NAMALWA (cell line): ENCODE measurements around the gene GORASP1.
"Not testable (repeated sequence)": the region's sequence is repeated elsewhere in the genome, so short reads cannot be mapped to it uniquely, and the experiment has no call there.

Source experiments
- DNase-seq: peaks from one replicate; pipeline ENCODE4 v3.0.0-alpha.2; 2015; ENCODE audit warnings: low spot score

GORASP1 gene

DNA sequence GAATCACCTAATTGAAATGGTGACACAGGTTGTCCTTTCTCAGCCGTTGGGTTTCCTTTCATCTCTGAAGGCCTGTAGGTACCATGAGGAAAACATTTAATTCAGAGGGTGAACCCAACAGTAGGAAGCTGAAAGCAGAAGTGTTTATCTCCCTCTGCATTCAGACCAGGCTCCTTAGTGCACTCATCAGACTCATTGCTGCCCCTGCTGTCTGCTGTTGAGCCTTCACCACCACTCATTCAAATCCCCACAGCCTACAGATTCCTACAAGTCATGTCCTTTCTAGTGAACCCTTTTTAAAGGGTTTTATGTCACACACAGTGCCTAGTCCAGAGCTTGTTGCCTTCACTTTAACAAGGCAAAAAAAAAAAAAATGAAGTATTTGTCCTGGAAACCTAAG lies 42.2 kb downstream of the GORASP1 start:
- DNase-seq, result peak; percentile 83

DNA sequence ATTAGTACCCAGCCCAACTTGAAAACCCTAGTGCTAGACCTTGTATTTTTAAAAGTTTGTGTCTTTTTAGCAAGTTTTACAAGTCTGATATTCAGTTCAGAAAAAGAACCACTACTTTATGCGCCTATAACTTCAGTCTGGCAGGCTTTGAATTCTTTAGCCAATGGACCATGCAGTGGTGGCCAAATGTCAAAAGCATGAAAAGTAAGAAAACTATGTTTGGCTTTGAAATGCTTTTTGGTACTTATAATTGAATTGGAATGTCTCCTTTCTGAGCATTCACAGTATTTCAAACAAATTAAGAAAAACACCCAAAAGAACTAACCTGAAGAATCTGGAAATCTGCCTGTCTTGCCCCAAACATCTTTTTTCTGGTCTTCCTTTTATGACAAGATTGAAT lies 42.8 kb downstream of the GORASP1 start:
- DNase-seq, result no peak

DNA sequence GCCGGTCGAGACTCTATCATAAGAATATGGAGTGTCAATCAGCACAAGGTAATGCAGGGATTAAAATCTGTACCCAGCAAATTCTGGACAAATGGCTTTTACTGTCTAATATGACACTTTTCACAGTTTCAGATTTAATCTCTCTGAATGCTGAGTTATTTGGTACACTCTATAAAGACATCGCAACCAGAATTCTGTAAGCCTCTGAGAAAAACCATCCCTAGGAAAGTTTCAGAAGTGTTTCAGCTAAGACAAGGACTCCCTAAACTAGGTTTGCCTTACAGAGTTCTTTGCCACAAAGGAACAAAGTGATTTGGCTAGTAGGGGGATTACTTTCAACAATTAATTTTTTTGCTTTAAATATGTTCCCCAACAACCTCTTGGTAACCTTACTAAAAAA lies 44.3 kb downstream of the GORASP1 start:
- DNase-seq, result no peak

DNA sequence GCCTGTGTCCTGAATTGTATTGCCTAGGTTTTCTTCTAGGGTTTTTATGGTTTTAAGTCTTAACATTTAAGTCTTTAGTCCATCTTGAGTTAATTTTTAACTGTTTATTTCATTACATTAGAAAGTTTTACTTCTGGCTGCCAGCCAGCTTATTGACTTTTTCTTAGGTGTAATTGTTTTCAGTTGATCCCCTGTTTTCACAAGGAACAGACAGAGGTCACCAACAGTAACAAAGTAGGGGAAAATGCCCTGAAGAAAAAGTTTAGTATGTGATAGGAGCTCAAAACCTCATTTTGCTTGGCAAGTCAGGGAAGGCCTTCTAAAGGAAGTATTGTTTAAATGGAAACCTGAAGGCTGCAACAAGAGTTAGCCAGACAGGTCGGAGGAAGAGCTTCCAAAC lies 45.2 kb downstream of the GORASP1 start:
- DNase-seq, result no peak

DNA sequence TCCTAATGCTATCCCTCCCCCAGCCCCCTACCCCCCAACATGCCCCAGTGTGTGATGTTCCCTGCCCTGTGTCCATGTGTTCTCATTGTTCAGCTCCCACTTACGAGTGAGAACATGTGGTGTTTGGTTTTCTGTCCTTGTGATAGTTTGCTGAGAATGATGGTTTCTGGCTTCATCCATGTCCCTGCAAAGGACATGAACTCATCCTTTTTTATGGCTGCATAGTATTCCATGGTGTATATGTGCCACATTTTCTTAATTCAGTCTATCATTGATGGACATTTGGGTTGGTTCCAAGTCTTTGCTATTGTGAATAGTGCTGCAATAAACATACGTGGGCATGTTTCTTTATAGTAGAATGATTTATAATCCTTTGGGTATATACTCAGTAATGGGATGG lies 46.2 kb downstream of the GORASP1 start:
- DNase-seq, result not testable (repeated sequence)

DNA sequence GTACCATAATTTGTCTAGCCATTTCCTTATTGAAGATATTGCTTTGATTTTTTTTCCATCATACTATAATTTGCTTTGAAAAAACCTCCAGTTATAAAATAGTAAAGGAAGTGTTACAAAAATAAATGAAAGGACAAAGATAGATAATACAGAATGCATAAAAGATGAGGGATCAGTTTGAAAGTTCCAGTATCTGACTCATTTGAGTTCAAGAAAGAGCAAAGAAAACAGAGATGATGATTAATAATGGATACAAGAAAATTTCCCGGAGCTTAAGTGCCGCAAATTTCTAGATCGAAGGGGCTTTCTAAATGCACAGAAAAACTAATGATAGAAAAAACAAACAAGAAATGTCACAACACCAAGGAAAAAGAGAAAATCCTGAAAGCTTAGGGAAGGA lies 51.3 kb downstream of the GORASP1 start:
- DNase-seq, result no peak

DNA sequence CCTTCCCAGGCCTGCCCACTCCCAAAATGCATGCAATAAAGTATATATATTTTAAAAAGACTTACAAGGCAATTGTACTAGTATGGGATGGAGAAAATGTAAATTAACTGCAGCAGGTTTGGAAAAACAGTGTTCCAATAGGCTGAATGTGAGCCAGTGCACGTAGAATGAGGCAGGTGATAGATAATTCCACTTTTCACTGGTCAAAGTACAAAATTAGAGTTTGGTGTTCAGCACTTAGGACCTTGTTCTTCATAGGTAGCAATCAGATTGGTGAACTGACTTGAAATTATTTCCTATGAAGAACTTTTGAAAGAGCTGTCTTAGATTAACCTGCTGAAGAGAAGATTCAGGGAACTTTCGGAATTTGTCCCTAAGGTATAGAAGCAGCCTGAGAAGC lies 53.7 kb downstream of the GORASP1 start:
- DNase-seq, result no peak

DNA sequence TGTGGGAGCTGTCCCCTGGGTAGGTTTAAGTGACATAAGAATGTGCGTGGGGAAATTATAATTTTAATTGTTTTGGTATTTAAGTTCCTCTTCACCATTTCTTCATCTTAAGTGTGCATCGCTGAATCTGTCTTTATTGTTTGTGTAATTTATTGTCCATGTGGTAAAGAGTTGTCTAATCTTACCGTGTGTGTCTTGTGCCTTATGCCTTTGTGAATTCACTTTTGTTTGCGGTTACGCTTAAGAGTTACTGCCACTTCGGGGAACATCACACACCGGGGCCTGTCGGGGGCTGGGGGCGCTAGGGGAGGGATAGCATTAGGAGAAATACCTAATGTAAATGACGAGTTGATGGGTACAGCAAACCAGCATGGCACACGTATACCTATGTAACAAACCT lies 54.8 kb downstream of the GORASP1 start:
- no peak for DNase-seq

DNA sequence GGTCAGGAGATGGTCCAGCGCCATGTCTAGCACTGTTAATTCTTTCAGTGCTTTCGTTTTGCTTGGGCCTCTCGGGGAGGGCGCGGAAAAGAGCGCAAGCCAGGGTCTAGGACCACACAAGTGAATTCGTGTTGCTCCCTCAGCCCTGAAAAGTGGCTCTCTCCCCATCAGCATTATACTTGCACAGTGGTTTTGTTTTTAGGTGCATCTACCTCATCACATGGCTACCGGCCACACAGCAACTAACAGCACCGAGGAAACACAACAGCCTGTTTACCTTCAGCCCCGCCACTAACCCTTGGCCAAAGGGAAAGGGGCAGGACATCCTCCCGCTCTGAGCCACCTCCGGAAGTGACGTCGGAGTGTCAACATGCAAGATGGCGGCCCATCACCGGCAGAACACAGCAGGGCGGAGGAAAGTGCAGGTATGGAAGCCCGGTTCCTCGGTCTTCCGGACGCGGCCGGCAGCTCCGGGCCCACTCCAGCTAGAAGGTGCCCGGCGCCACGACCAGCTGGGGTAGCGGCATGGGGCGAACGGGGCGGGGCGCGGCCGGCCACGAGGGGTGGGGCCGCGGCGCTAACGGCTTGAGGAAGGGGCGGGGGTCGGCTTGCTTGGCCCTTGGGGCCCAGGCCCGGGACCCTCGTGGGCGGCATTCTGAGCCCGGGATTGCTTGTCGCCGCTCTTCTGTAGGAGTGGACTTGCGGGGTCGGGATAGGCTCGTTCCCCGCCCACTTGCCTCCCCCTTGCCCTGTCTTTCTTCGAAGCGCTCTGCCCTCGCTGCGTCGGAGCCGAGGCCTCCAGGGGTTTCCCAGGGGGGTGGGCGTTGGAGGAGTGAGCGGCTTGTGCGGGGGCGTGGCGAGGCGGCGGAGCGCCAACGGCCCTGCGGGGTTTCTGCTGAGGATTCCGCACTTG lies 55.5 kb downstream of the GORASP1 start, which contains the start of the genes SCN11A and WDR48:
Gene SCN11A, minus strand, starts transcription at position 296 of the 913 bp plus-strand sequence. CDS start 101,582 bp downstream, outside the sequence.
Gene WDR48, plus strand, starts transcription at position 368 of the 913 bp plus-strand sequence. Its CDS starts 10 bp downstream, at position 378.
- peak; percentile 97 for DNase-seq

DNA sequence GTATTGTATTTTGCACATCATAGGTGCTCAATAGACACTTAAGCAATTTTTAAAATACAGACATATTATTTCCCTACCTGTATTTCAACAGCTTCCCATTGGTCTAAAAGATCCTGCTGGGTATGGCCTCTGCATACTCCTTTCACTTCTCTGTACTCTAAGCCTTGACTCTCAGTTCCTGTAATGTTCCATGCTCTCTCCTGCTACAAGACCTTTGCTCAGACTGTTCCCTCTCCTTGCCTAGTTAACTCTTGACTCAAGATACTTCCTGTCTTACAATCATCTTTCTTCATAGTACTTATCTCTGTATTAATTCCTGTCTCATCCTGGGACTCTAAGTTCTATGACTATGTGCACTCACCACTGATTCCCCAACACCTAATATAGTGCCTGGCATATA lies 57.4 kb downstream of the GORASP1 start:
- peak; percentile 19 for DNase-seq
